Activated B cell treated with CpG ODN at 0.5 μM for 24 hours (primary cell): ENCODE results near the gene HS3ST6. TPM values are rescaled to one million over a fixed set of nuclear protein-coding genes. Genes with fewer than 3 reads are reported as not detected.
A peak's percentile ranks its signal among the peaks of the same experiment; 100 is the strongest.
"Not testable (repeated sequence)": the region's sequence is repeated elsewhere in the genome, so short reads cannot be mapped to it uniquely, and the experiment has no call there.

ENCODE experiments used
- ATAC-seq: fragments of 200-7000 bp; cut with Tn5 transposase; one replicate; pipeline ENCODE4 v1.10.0; 2021; ENCODE audit warnings: low read depth, mild to moderate bottlenecking, moderate library complexity
- CTCF ChIA-PET: fragments of 350-600 bp; sonication (Branson Sonifier 250); formaldehyde crosslinking; loops from one replicate; lab custom pipeline; 2021; ENCODE audit warnings: antibody characterized with exemption; lab: Charles Lee
- POLR2A ChIA-PET: fragments of 350-600 bp; sonication (Branson Sonifier 250); formaldehyde crosslinking; loops from one replicate; lab custom pipeline; 2021; ENCODE audit warnings: antibody characterized with exemption; lab: Charles Lee
- DNase-seq: peaks from one replicate; pipeline ENCODE4 v3.0.0; 2022
- H3K27ac Mint-ChIP-seq: one replicate; pipeline ENCODE4 v1.8.0; 2020; ENCODE audit warnings: mixed read lengths
- H3K27me3 Mint-ChIP-seq: one replicate; pipeline ENCODE4 v1.8.0; 2021; ENCODE audit warnings: mixed read lengths
- H3K36me3 Mint-ChIP-seq: one replicate; pipeline ENCODE4 v1.8.0; 2021; ENCODE audit warnings: low read depth, mixed read lengths
- H3K4me1 Mint-ChIP-seq: one replicate; pipeline ENCODE4 v1.8.0; 2021; ENCODE audit warnings: mixed read lengths
- H3K4me3 Mint-ChIP-seq: one replicate; pipeline ENCODE4 v1.8.0; 2020; ENCODE audit warnings: mild to moderate bottlenecking, mixed read lengths
- H3K9me3 Mint-ChIP-seq: one replicate; pipeline ENCODE4 v1.8.0; 2020; ENCODE audit warnings: mixed read lengths
- intact Hi-C: fragments of 100-400 bp; cut with micrococcal nuclease; formaldehyde crosslinking; loops from one replicate; pipeline ENCODE4 v1.15.1; 2024
- total RNA-seq: library from RNA; stranded (reverse); gene quantifications from 2 replicates; pipeline ENCODE4 v1.2.3, GENCODE V29; 2022
- TF ChIP-seq, protein P1 (sequence below): fragments of 200-600 bp; IDR thresholded peaks from one replicate; pipeline ENCODE4 v1.8.0; 2022; ENCODE audit warnings: antibody characterized with exemption, mild to moderate bottlenecking

HS3ST6 gene
- total RNA-seq, 1 donor from 2014 or later, result not detected

DNA sequence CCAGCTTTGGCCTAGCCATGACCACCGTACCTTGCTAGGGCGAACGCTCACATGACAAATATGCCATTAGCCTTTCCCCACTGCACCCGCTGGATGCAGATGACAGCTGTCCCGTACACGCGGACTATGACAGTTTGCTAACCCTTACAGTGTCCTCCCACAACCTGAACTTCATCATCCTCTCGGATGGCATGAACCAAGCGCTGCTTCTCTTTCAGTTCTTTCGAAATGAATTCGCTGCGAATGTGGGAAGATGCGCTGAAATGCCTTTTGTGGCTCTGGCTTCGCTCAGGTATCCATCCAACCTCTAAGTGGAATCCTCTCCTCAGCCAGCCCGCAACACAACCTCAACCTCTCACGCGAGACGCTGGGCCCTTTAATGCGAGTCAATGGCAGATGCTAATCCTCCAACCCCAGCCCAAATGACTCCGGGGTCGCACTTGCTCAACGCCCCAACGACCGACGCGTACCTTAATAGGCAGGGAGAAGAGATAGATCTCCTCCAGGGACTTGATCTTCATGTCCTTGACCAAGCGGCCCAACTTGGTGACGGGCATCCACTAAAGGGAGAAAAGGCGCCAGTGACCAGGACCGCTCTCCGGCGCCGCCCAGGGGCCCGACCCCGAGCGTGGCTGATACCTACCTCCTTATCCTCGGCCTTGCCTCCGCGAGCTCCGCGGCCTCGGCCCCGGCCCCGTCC is 45.7 kb upstream of the HS3ST6 start:
- peaks cover 45% of the 10 kb centered on the region for H3K36me3 Mint-ChIP-seq
- no peak for DNase-seq
- H3K4me3 Mint-ChIP-seq, result peak overlapping the region; percentile 92
- peak overlapping the region; percentile 90 for H3K27ac Mint-ChIP-seq
- intact Hi-C loops, result loop anchor here (1.0 to 10.0 kb wide), 7 partner anchors 8 to 1191 kb away; partner anchors contain the start of genes GFER, MSRB1, RNPS1 and TBL3
- TF ChIP-seq, protein P1, sequence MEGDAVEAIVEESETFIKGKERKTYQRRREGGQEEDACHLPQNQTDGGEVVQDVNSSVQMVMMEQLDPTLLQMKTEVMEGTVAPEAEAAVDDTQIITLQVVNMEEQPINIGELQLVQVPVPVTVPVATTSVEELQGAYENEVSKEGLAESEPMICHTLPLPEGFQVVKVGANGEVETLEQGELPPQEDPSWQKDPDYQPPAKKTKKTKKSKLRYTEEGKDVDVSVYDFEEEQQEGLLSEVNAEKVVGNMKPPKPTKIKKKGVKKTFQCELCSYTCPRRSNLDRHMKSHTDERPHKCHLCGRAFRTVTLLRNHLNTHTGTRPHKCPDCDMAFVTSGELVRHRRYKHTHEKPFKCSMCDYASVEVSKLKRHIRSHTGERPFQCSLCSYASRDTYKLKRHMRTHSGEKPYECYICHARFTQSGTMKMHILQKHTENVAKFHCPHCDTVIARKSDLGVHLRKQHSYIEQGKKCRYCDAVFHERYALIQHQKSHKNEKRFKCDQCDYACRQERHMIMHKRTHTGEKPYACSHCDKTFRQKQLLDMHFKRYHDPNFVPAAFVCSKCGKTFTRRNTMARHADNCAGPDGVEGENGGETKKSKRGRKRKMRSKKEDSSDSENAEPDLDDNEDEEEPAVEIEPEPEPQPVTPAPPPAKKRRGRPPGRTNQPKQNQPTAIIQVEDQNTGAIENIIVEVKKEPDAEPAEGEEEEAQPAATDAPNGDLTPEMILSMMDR, result no peak
- ATAC-seq, result peak; percentile 13
- ChIA-PET CTCF (interaction anchor here (0.7 to 1.5 kb wide), 3 partner anchors 22 to 40 kb away, joined by 3 read pairs; no protein-coding TSS in a partner anchor), POLR2A (interaction anchor here (0.6 to 9.7 kb wide), 51 partner anchors 7 to 1926 kb away, joined by 3 to 351 read pairs (median 4); partner anchors contain the start of genes ATP6V0C, CHTF18, CRAMP1 and ECI1)
- no peaks in the 10 kb centered on the region for H3K9me3 Mint-ChIP-seq
- peaks cover 55% of the 10 kb centered on the region for H3K4me1 Mint-ChIP-seq
- H3K27me3 Mint-ChIP-seq, result no peaks in the 10 kb centered on the region

DNA sequence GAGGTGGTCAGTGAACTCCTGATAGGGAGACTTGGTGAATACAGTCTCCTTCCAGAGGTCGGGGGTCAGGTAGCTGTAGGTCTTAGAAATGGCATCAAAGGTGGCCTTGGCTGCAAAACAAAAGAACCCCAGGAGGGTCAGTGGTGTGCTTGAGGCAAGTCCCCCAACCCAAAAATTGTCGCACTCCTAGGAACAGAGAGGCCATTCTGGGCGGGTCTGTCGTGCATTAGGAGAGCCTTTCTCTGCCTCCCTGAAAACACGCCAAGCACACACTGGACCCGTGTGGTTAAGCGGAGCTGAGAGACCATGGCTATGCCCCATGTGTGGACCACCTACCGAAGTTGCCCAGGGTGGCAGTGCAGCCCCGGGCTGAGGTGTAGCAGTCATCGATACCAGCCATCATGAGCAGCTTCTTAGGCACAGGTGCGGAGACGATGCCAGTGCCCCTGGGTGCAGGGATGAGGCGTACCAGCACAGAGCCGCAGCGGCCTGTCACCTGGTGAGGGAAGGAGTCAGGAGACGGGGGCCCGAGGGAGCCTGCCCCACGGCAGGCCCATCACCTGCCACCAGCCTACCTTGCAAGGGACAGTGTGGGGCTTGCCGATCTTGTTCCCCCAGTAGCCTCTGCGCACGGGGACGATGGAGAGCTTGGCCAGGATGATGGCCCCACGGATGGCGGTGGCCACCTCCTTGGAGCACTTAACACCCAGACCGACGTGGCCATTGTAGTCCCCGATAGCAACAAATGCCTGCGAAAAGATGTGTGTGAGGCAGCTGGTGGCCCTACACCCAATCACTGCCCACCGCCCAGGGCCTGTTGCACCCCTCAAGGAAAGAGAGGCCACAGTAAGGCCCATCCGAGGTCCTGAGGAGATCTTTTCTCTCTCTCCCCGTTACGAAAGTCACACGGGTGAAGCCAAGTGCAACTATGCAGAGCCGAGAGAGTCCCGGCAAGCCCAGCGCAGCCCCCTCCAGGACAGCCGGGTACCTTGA is 44.2 kb upstream of the HS3ST6 start:
- Mint-ChIP-seq H3K27ac (peak overlapping the region; percentile 90), H3K4me1 (peaks cover 55% of the 10 kb centered on the region), H3K36me3 (peaks cover 45% of the 10 kb centered on the region), H3K4me3 (peak overlapping the region; percentile 92)
- DNase-seq, H3K9me3 Mint-ChIP-seq, CTCF ChIA-PET, H3K27me3 Mint-ChIP-seq, ATAC-seq: not testable (repeated sequence)
- intact Hi-C loops, result loop anchor here (5.0 to 10.0 kb wide), 2 partner anchors 305 to 1192 kb away; partner anchors contain the start of gene RNPS1
- POLR2A ChIA-PET, result interaction anchor here (0.6 to 9.7 kb wide), 6 partner anchors 9 to 1561 kb away, joined by 3 to 351 read pairs (median 4); partner anchors contain the start of genes DECR2, GFER, MSRB1 and NOXO1

DNA sequence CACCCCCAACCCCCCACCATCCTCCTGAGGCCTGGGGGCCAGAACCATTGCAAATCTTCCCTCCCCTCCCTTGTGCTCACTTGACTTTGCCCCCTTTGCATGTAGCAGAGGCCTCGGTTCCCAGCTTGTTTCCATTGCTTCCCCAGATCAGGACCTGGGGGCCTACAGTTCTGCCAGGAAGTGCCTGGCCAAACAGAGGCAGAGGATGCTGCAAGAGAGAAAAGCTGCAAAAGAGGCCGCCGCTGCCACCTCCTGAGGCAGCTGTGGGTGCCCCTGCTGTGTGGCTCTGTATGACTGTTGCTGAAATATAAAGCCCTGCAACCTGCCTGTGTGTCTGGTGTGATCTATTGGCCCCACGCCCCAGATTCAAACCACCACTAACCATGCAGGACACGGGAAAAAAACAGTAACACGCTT is 43.4 kb upstream of the HS3ST6 start:
- Mint-ChIP-seq H3K4me3 (peak overlapping the region; percentile 48), H3K36me3 (peaks cover 45% of the 10 kb centered on the region), H3K27me3 (no peaks in the 10 kb centered on the region), H3K9me3 (no peaks in the 10 kb centered on the region), H3K27ac (no peak overlapping the region), H3K4me1 (peaks cover 55% of the 10 kb centered on the region)
- POLR2A ChIA-PET, result interaction anchor here (0.6 to 9.7 kb wide), 6 partner anchors 10 to 1560 kb away, joined by 3 to 351 read pairs (median 4); partner anchors contain the start of genes DECR2, GFER, MSRB1 and NOXO1
- CTCF ChIA-PET, result no interaction called here
- intact Hi-C loops, result loop anchor here (5.0 to 10.0 kb wide), 2 partner anchors 306 to 1193 kb away; partner anchors contain the start of gene RNPS1
- DNase-seq (no peak), ATAC-seq (no peak)
- TF ChIP-seq, protein P1, result no peak

- H3K9me3 Mint-ChIP-seq, result no peaks in the 10 kb centered on the region
- peak overlapping the region; percentile 91 for H3K4me3 Mint-ChIP-seq
- ChIA-PET POLR2A (interaction anchor here (0.5 to 9.7 kb wide), 13 partner anchors 8 to 1198 kb away, joined by 3 to 351 read pairs (median 5); partner anchors contain the start of genes ECI1, GFER, MSRB1 and NOXO1), CTCF (no interaction called here)
- peaks cover 55% of the 10 kb centered on the region for H3K4me1 Mint-ChIP-seq
- intact Hi-C loops, result loop anchor here (5.0 to 10.0 kb wide), 2 partner anchors 306 to 1194 kb away; partner anchors contain the start of gene RNPS1
- ATAC-seq (no peak), DNase-seq (peak; percentile 25)
- H3K36me3 Mint-ChIP-seq, result peaks cover 45% of the 10 kb centered on the region
- H3K27ac Mint-ChIP-seq, result peak overlapping the region; percentile 86
- TF ChIP-seq, protein P1, result no peak
- H3K27me3 Mint-ChIP-seq, result no peaks in the 10 kb centered on the region
These were observed 42.7 kb upstream of the HS3ST6 start for GRCh38 chr16:1960665-1961630.
